KBM-7 (cell line): ENCODE measurements around the gene ZC3H15.

Experiments used
- DNase-seq: peaks from one replicate; pipeline ENCODE4 v3.0.0-alpha.2; 2015
- in situ Hi-C: fragments of 300-500 bp; cut with MboI; formaldehyde crosslinking; loops from 2 replicates; pipeline ENCODE4 v1.14.3; 2020; ENCODE audit warnings: low sequenced_read_pairs, low pct_unique_long_range_greater_than_20kb, mixed read lengths

The ZC3H15 gene

DNA sequence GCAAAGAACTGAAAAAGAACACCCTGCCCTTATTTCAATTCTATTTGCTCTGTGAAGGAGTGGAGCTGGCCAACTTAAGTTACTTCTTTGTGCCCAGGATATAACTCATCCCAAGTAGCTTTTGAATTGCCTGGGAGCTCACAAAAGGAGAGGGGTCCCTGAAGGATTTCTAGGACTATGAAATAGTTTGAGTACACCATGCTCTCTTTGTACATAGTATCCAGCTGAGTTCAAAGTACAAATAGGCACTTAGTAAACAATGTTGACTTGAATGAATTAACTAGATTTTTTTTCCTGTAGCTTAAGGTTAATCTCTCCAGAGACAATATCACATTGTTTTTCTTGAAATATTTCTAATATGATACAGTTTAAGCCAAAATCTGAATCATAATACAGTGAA is 47.7 kb downstream of the ZC3H15 start:
- in situ Hi-C loops = no loop called here

DNA sequence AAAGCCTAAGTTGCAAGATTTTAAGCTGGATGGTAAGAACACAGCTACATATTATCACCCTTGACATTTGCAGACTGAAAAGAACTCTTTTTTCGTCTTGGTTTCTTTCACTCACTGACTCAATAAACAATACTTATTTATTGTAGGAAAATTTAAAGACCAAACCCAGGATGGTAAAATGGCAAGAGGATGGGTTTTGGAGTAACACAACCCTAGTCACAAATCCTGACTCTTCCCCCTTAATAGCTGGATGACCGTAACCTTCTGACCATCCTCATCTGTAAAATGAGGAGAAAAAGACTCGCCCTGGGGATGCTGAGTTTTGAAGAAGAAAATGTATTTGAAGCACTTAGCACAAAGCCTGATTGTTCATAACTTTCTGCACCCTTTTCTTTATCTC is 48.3 kb downstream of the ZC3H15 start:
- no peak for DNase-seq
- in situ Hi-C loops = no loop called here

More for the DNA sequence above, 47.7 kb downstream of the ZC3H15 start:
- DNase-seq = no peak

DNA sequence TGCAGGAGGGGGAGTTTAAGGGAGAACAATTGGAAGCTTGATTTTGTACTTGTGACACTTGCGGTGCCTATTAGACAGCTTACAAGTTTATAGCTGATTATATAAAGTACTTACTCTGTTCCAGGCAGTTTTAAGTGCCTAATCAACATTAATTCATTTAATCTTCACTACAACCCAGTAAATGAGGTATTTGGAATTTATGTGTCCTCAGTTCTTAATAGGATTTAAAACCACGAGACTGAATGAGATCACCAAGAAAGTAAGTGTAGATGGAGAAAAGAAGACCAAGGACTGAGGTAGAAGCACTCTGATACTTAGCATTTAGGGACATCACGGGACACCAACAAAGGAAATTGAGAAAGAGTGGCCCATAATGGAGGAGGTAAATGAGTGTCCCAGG is 49.8 kb downstream of the ZC3H15 start:
- no peak for DNase-seq
- in situ Hi-C loops = no loop called here

DNA sequence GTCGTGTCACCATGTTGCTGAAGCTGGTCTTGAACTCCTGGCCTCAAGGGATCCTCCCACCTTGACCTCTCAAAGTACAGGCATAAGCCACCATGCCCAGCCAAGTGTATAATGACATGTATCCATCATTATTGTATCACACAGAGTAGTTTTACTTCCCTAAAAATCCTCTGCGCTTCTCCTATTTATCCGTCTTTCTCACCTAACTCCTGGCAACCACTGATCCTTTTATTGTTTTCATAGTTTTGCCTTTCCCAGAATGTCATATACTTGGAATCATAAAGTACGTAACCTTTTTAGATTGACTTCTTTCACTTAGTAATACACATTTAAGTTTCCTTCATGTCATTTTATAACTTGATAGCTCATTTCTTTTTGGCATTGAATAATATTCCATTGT is 51.0 kb downstream of the ZC3H15 start:
- in situ Hi-C loops = no loop called here
- no peak for DNase-seq

DNA sequence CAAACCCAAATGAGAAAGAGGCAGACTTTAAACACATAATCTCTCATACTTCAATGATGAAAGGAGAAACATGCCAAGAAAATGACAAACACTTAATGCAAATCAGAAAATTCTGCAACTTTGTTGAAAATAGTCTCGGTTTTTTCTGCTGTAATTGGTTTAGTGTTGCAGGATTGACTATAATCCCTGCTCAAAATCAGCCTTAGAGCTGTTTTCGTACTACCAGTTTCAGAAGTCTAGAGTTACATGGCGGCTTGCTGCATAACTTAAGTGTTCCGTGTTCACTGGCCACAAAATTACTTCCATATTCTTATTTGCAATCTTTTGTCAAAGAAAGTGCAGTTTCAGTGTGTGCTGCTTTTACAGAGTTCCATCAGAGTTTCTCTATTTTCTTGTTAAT is 54.9 kb downstream of the ZC3H15 start:
- in situ Hi-C loops = no loop called here
- no peak for DNase-seq

DNA sequence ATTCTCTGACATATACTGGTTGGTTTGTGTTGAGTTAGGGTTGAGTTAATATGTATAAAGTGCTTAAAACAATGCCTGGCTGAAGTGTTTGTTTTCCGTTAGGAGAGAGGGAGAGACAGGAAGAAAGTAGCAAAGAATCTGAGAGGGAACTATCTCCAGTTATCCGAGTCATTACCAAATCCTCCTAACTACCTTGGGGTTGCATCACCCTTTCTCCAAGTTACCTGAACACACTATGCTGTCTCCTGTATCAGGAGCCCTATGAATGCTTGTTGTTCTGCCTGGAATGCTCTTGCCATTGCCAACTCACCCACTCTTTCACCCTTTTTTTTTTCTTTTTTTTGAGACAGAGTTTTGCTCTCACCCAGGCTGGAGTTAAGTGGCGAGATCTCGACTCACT is 55.9 kb downstream of the ZC3H15 start:
- in situ Hi-C loops = no loop called here
- DNase-seq = no peak

DNA sequence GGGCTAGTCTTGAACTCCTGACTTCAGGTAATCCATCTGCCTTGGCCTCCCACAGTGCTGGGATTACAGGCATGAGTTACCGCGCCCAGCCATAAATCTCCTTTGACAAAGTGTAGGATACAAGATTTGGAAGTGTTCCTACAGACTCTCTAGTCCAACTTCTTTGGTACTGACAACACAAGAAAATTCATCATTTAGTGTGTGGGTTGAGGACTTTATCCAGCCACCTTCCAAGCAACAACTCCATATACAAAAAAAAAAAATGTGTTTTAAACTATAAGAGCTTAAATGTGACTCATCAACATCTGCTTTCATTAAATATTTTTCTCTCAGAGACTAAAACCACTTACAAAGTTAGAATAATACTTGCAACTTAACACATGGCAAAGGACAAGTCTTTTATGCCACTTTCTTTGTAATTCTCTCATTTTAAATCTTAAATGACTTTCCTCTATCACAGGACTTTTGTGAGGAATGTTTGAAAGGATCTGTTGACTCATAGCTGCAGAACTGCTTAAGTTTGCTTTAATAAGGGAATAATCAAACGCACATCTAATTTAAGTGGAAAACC is 57.6 kb downstream of the ZC3H15 start:
- no peak for DNase-seq
- in situ Hi-C loops = no loop called here

DNA sequence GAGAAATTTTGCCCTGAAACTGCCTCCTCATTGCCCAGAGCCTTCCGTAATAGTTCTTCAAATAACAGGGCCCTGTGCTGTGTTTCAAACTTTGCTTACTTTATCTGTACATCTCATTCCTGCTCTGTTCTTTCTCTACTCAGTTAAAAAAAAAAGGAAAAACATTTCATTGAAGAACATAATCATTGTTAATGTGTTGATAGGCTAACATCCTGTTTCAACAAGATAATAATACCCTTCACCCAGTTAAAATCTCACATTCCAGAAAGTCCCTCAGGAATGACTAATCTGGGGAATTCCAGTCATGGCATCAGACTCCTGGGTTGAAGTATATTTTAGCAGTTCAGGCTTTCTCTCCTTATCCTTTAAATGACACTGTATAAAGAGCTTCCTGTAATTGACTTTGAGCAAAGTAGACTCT is 58.2 kb downstream of the ZC3H15 start:
- no peak for DNase-seq

DNA sequence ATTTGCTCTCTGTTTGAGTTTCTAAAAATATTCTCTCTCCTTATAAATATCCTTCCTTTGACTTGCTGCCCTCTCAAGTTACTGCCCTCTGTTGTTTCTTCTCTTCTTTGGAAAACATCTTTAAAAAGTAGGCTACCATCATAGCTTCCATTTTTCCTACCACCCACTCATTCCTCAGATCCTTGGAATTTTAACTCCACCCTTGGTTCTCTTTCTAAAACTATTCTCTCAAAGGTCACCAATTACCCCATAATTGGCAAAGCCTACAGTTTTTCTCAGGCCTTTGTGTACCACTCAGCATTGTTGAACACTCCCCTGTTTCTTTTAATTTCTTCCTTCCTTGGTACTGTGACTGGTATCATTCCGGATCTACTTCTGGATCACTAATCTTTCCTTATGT is 60.8 kb downstream of the ZC3H15 start:
- no peak for DNase-seq
- in situ Hi-C loops = no loop called here

More for the DNA sequence above, 58.2 kb downstream of the ZC3H15 start:
- in situ Hi-C loops = no loop called here

DNA sequence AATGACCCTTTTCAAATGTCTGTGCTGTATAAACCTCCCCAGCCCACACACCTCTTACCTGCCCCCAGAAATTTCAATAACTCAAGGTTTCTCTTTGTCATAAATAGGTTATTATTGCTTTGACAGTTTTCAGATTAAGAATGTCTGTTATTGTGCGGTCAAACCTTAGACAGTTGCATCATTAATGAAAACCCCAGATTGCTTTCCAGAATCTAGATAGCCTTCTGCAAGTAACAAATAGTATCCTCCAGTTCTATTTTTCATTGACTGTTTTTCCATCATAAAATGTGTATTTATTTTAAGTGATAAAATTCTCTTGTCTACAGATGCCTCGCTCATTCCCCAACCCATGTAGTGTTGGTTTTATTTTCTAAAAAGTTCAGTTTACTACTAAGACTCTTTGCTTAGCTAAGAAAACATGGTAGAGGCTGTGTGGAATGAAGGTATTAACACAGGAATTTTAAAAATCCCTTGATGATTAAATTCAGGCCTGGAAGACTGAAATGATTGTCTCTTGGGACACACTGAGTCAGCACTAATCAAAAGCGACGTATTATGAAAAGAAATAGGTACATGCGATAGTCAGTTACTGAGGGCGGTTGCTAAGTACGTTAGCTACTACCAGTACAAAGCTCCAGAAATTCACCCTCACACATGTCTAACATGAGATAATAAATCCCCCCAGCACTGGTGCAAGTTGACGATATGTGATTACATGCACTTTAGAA is 65.4 kb downstream of the ZC3H15 start:
- in situ Hi-C loops = no loop called here
- no peak for DNase-seq

DNA sequence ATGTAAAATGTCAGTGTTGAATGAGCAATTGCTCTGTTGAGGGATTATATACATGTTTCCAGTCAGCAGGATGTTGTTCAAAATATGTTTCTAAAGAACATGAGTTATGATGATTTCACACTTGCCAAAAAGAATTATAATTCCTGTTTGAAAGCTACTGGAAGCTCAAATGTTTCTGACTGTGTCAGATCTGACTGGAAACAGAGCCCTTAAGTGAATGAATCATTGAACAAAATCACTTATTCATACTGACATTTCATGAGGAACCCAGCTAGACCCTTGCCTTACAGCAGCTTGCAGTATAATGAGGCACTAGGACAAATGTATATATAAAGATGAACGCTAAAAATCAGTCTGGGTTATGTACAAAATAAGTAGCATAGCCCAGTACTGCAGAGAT is 68.4 kb downstream of the ZC3H15 start:
- in situ Hi-C loops = no loop called here
- DNase-seq = no peak

DNA sequence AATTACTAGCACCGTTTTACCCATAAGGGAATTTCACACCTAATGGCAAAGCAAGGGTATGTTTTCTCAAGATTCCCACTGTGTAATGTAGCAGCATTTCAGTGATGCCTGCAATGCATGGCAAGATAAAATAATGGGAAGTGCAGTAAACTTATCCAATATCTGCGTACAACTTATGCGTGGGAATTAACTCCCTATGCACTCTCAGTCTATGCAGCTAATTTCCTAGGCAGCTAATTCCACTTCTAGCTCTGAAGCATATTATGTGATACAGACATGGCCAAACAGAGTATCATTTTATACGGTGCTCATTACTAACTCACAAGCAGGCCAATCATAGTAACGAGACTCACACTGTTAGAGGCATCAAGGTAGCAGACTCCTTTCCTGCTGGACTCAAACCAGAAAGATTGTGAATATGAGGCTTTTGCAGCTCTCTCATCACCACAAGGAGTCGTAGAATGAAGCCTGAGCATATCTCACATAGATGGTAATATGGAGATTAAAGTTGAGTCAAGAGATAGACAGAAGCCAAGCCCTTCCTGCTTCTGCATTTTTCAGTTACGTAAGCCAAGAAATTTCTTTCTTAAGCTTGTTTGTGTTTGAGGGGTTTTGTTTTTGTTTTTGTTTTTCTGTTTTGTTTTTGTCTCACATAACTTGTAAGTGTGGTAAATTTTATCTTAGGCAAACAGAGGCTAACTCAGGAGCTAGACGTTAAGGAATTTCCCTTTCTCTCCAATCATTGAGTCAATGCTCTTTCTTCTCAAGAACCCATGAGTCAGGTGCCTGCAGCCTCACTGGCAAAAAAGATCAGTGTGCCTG is 69.0 kb downstream of the ZC3H15 start:
- in situ Hi-C loops = no loop called here
- no peak for DNase-seq

DNA sequence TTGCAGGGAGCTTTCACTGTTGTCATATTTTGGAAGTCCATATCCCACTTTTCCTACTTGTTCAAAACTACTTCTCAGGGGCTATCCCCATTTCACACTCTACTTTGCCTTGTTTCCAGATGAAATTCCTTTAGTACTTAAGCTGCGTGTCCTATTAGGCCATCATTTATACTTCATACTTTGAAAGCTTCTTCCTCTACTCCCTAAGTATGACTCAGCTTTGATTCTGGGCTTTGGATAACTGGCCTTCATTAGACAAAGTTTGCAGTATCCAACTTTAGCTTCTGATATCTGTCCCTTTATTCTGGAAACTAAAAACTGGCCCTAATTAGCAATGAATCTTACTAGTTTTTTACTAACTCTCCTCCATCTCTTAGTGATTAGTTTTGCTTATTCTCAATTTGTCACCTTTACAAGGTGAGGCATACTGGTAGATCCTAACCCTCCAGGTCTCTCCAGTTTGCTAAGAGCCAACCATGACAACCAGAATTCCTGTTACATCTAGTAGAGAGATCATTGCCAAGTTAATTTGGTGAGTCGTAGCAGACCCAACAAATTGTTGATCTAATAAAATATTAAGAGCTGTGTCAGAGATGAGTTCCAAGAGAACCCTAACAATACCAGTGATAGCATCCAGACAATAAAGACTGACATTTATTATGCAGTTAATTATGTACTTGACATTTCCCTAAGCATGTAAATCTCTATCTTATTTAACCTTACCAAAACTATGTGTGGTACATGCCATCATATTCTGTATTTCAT is 72.6 kb downstream of the ZC3H15 start:
- in situ Hi-C loops = no loop called here
- no peak for DNase-seq
